ENCODE measurements around the gene MCRIP1.

GRCh38 chr17:81842725-81843504, 9.8 kb upstream of the MCRIP1 start:
- TF ChIP-seq ZNF274 (IDR thresholded peaks at IDR 0.05; ENCODE audit: low read depth, low read length) (no peak), YY1 (IDR thresholded peaks at IDR 0.05; ENCODE audit: insufficient read depth, insufficient read length) (no peak), SUZ12 (IDR thresholded peaks at IDR 0.05; ENCODE audit: extremely low read depth, insufficient read depth, insufficient read length) (no peak)

Data from NT2/D1 (cell line).